ENCODE measurements around the gene VWF.

Gene VWF

GRCh38 chr12:6092784-6093722, 31.4 kb downstream of the VWF start:
- no peaks in the 10 kb centered on the region for H3K36me3 ChIP-seq (ENCODE audit: control insufficient read depth, insufficient read depth, low read length)
- H3K4me1 ChIP-seq (ENCODE audit: control insufficient read depth, insufficient read depth, low read length), result peaks cover 31% of the 10 kb centered on the region
- no peaks in the 10 kb centered on the region for H3K9me3 ChIP-seq (ENCODE audit: control insufficient read depth, low read length)
- H3K27me3 ChIP-seq (ENCODE audit: control insufficient read depth, insufficient read depth, low read length), result peaks cover 3% of the 10 kb centered on the region
- H3K4me3 ChIP-seq (ENCODE audit: low read length), result no peak overlapping the region
- peak overlapping the region; percentile 30 for H3K9ac ChIP-seq (ENCODE audit: low read length)

- Histone ChIP-seq H3K4me3 (ENCODE audit: low read length) (no peak overlapping the region), H3K27me3 (ENCODE audit: control insufficient read depth, insufficient read depth, low read length) (peaks cover 3% of the 10 kb centered on the region), H3K36me3 (ENCODE audit: control insufficient read depth, insufficient read depth, low read length) (no peaks in the 10 kb centered on the region), H3K9ac (ENCODE audit: low read length) (no peak overlapping the region), H3K4me1 (ENCODE audit: control insufficient read depth, insufficient read depth, low read length) (peaks cover 31% of the 10 kb centered on the region), H3K9me3 (ENCODE audit: control insufficient read depth, low read length) (no peaks in the 10 kb centered on the region)
Observed at GRCh38 chr12:6091786-6092566, 32.5 kb downstream of the VWF start.

GRCh38 chr12:6090803-6091202, 33.7 kb downstream of the VWF start:
- Histone ChIP-seq H3K36me3 (ENCODE audit: control insufficient read depth, insufficient read depth, low read length) (no peaks in the 10 kb centered on the region), H3K4me1 (ENCODE audit: control insufficient read depth, insufficient read depth, low read length) (peaks cover 31% of the 10 kb centered on the region), H3K9me3 (ENCODE audit: control insufficient read depth, low read length) (no peaks in the 10 kb centered on the region), H3K9ac (ENCODE audit: low read length) (peak overlapping the region; percentile 3), H3K4me3 (ENCODE audit: low read length) (no peak overlapping the region), H3K27me3 (ENCODE audit: control insufficient read depth, insufficient read depth, low read length) (peaks cover 3% of the 10 kb centered on the region)

GRCh38 chr12:6088921-6089747, 35.3 kb downstream of the VWF start:
- peaks cover 40% of the 10 kb centered on the region for H3K4me1 ChIP-seq (ENCODE audit: control insufficient read depth, insufficient read depth, low read length)
- peaks cover 3% of the 10 kb centered on the region for H3K27me3 ChIP-seq (ENCODE audit: control insufficient read depth, insufficient read depth, low read length)
- H3K4me3 ChIP-seq (ENCODE audit: low read length), result no peak overlapping the region
- H3K9ac ChIP-seq (ENCODE audit: low read length), result no peak overlapping the region
- H3K9me3 ChIP-seq (ENCODE audit: control insufficient read depth, low read length), result no peaks in the 10 kb centered on the region
- no peaks in the 10 kb centered on the region for H3K36me3 ChIP-seq (ENCODE audit: control insufficient read depth, insufficient read depth, low read length)

GRCh38 chr12:6086316-6086715, 38.2 kb downstream of the VWF start:
- Histone ChIP-seq H3K9me3 (ENCODE audit: control insufficient read depth, low read length) (no peaks in the 10 kb centered on the region), H3K9ac (ENCODE audit: low read length) (no peak overlapping the region), H3K4me3 (ENCODE audit: low read length) (no peak overlapping the region), H3K27me3 (ENCODE audit: control insufficient read depth, insufficient read depth, low read length) (peaks cover 3% of the 10 kb centered on the region), H3K4me1 (ENCODE audit: control insufficient read depth, insufficient read depth, low read length) (peaks cover 28% of the 10 kb centered on the region), H3K36me3 (ENCODE audit: control insufficient read depth, insufficient read depth, low read length) (no peaks in the 10 kb centered on the region)

- Histone ChIP-seq H3K9me3 (ENCODE audit: control insufficient read depth, low read length) (no peaks in the 10 kb centered on the region), H3K27me3 (ENCODE audit: control insufficient read depth, insufficient read depth, low read length) (peaks cover 3% of the 10 kb centered on the region), H3K4me3 (ENCODE audit: low read length) (no peak overlapping the region), H3K4me1 (ENCODE audit: control insufficient read depth, insufficient read depth, low read length) (peaks cover 28% of the 10 kb centered on the region), H3K9ac (ENCODE audit: low read length) (no peak overlapping the region), H3K36me3 (ENCODE audit: control insufficient read depth, insufficient read depth, low read length) (no peaks in the 10 kb centered on the region)
Observed at GRCh38 chr12:6085841-6086240, 38.6 kb downstream of the VWF start.

- Histone ChIP-seq H3K4me1 (ENCODE audit: control insufficient read depth, insufficient read depth, low read length) (peaks cover 28% of the 10 kb centered on the region), H3K9me3 (ENCODE audit: control insufficient read depth, low read length) (no peaks in the 10 kb centered on the region), H3K27me3 (ENCODE audit: control insufficient read depth, insufficient read depth, low read length) (no peaks in the 10 kb centered on the region), H3K36me3 (ENCODE audit: control insufficient read depth, insufficient read depth, low read length) (no peaks in the 10 kb centered on the region), H3K9ac (ENCODE audit: low read length) (no peak overlapping the region), H3K4me3 (ENCODE audit: low read length) (no peak overlapping the region)
Observed at GRCh38 chr12:6084969-6085450, 39.5 kb downstream of the VWF start.

GRCh38 chr12:6084261-6084968, 40.1 kb downstream of the VWF start:
- no peaks in the 10 kb centered on the region for H3K9me3 ChIP-seq (ENCODE audit: control insufficient read depth, low read length)
- H3K9ac ChIP-seq (ENCODE audit: low read length), result no peak overlapping the region
- H3K27me3 ChIP-seq (ENCODE audit: control insufficient read depth, insufficient read depth, low read length), result no peaks in the 10 kb centered on the region
- no peak overlapping the region for H3K4me3 ChIP-seq (ENCODE audit: low read length)
- peaks cover 26% of the 10 kb centered on the region for H3K4me1 ChIP-seq (ENCODE audit: control insufficient read depth, insufficient read depth, low read length)
- no peaks in the 10 kb centered on the region for H3K36me3 ChIP-seq (ENCODE audit: control insufficient read depth, insufficient read depth, low read length)

- H3K9ac ChIP-seq (ENCODE audit: low read length), result no peak overlapping the region
Observed at GRCh38 chr12:6083601-6084000, 40.9 kb downstream of the VWF start.

GRCh38 chr12:6082613-6083012, 41.9 kb downstream of the VWF start:
- Histone ChIP-seq H3K27me3 (ENCODE audit: control insufficient read depth, insufficient read depth, low read length) (no peaks in the 10 kb centered on the region), H3K4me3 (ENCODE audit: low read length) (no peak overlapping the region), H3K9ac (ENCODE audit: low read length) (no peak overlapping the region), H3K4me1 (ENCODE audit: control insufficient read depth, insufficient read depth, low read length) (peaks cover 17% of the 10 kb centered on the region), H3K36me3 (ENCODE audit: control insufficient read depth, insufficient read depth, low read length) (no peaks in the 10 kb centered on the region), H3K9me3 (ENCODE audit: control insufficient read depth, low read length) (no peaks in the 10 kb centered on the region)

More at GRCh38 chr12:6083601-6084000, 40.9 kb downstream of the VWF start:
- Histone ChIP-seq H3K36me3 (ENCODE audit: control insufficient read depth, insufficient read depth, low read length) (no peaks in the 10 kb centered on the region), H3K4me3 (ENCODE audit: low read length) (no peak overlapping the region), H3K4me1 (ENCODE audit: control insufficient read depth, insufficient read depth, low read length) (peaks cover 18% of the 10 kb centered on the region), H3K27me3 (ENCODE audit: control insufficient read depth, insufficient read depth, low read length) (no peaks in the 10 kb centered on the region), H3K9me3 (ENCODE audit: control insufficient read depth, low read length) (no peaks in the 10 kb centered on the region)
